ENCODE data around the gene OSBPL2.

Gene OSBPL2

GRCh38 chr20:62233684-62234083 is 4.6 kb upstream of the OSBPL2 start:
- H3K4me3 ChIP-seq (ENCODE audit: low read length) = no peak overlapping the region
- no peak for TF ChIP-seq CTCF (conservative IDR thresholded peaks at IDR 0.05; ENCODE audit: low read depth, low read length)
- DNase-seq (ENCODE audit: low read depth) = no peak

- no peak overlapping the region for H3K4me3 ChIP-seq (ENCODE audit: low read length)
- no peak for DNase-seq (ENCODE audit: low read depth)
- no peak for TF ChIP-seq CTCF (conservative IDR thresholded peaks at IDR 0.05; ENCODE audit: low read depth, low read length)
Measured at GRCh38 chr20:62234339-62234738, 4.0 kb upstream of the OSBPL2 start.

- H3K4me3 ChIP-seq (ENCODE audit: low read length) = no peak overlapping the region
- DNase-seq (ENCODE audit: low read depth) = no peak
- TF ChIP-seq CTCF (conservative IDR thresholded peaks at IDR 0.05; ENCODE audit: low read depth, low read length) = no peak
Measured at GRCh38 chr20:62235001-62235776, 3.1 kb upstream of the OSBPL2 start.

- no peak for DNase-seq (ENCODE audit: low read depth)
- no peak for TF ChIP-seq CTCF (conservative IDR thresholded peaks at IDR 0.05; ENCODE audit: low read depth, low read length)
- H3K4me3 ChIP-seq (ENCODE audit: low read length) = no peak overlapping the region
Measured at GRCh38 chr20:62235777-62236157, 2.6 kb upstream of the OSBPL2 start.

DNA sequence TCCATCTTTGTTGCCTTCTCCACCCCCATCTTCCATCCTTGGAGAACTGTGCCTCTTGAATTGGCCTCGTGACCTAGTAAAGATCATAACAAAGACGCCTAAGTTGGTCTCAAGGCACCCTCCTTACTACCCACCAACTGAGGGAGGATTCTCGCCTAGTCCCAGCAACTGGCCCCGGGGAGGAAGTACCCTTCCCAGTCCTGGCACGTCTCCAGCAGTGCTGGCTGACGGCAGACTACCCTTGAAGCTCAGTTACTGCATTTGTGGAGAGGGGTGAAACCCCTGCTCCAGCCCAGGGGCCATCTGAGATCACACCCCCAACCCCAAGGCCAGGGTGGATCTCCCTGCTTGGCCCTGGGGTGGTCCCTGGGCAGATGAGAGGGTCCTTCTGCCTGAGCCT is 2.1 kb upstream of the OSBPL2 start:
- TF ChIP-seq CTCF (conservative IDR thresholded peaks at IDR 0.05; ENCODE audit: low read depth, low read length) = no peak
- DNase-seq (ENCODE audit: low read depth) = no peak
- H3K4me3 ChIP-seq (ENCODE audit: low read length) = no peak overlapping the region

DNA sequence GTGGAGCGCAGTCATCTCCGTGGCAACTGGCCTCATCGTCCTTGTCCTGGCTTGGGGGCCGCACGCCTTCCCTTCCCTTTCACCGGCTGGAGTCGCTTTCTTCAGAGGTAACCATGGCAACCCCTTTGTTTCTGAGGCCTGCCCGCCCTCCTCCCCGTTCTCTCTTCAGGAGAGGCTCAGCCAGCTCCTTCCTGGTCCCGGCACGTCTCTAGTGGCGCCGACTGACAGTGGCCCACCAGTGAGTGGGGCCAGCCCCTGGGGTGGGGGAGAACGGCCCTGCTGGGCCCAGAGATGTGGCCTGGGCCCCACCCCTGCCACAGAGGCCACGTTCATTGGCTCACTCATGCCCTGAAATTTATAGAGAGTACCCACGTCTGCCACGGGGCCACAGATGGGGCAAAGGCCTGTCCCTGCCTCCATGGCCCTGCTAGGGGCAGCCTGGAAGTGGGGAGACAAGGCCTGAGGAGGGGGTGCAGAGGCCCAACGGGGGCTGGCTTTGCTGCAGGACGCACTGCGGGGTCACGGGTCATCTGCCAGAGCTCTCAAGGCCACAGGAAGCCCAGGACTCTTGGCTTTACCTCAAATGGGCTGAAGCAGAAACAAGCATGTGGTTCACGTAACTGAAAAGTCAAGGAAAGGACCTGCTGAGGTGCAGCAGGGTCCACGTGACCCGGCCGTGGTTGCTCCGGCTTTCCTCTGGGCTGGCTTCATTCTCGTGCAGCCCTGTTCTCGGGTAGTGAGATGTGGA is 1.4 kb upstream of the OSBPL2 start:
- no peak overlapping the region for H3K4me3 ChIP-seq (ENCODE audit: low read length)
- no peak for DNase-seq (ENCODE audit: low read depth)
- TF ChIP-seq CTCF (conservative IDR thresholded peaks at IDR 0.05; ENCODE audit: low read depth, low read length) = no peak

GRCh38 chr20:62237514-62237800 is 864 bp upstream of the OSBPL2 start:
- H3K4me3 ChIP-seq (ENCODE audit: low read length) = no peak overlapping the region
- no peak for DNase-seq (ENCODE audit: low read depth)
- no peak for TF ChIP-seq CTCF (conservative IDR thresholded peaks at IDR 0.05; ENCODE audit: low read depth, low read length)
